K562 (cell line): ENCODE data around the gene VPS11. TPM values are rescaled to one million over a fixed set of nuclear protein-coding genes. Genes with fewer than 3 reads are reported as not detected.
A peak's percentile ranks its signal among the peaks of the same experiment; 100 is the strongest.

Experiments
- BCL6 ChIP-seq: fragments of 250-450 bp; sonication (Bioruptor Pico); IDR thresholded peaks from 2 replicates; pipeline ENCODE4 v1.4.0; 2020
- CHAMP1 ChIP-seq: fragments of 450-650 bp; IDR thresholded peaks from 2 replicates; pipeline ENCODE4 v1.6.1; 2016; ENCODE audit warnings: mild to moderate bottlenecking
- E2F1 ChIP-seq: sonication (generic); formaldehyde crosslinking; IDR thresholded peaks from 2 replicates; pipeline ENCODE4 v1.8.1; 2023; ENCODE audit warnings: mild to moderate bottlenecking, missing genetic modification reagents, moderate library complexity
- E4F1 ChIP-seq: fragments of 250-450 bp; sonication (Bioruptor Pico); IDR thresholded peaks from 2 replicates; pipeline ENCODE4 v1.5.0; 2021; ENCODE audit warnings: mild to moderate bottlenecking, borderline replicate concordance
- ETV6 ChIP-seq, 3 experiments: fragments of 150-350 bp in 1 of 3; sonication (generic) in 1 of 3; formaldehyde crosslinking in 1 of 3; IDR thresholded peaks; 2 replicates each; pipeline versions ENCODE4 v1.6.1 to v1.8.0; 2014 to 2022; ENCODE audit warnings: borderline replicate concordance in 2 of 3, low read depth in 2 of 3, antibody characterized with exemption in 1 of 3, low read length in 1 of 3, mild to moderate bottlenecking in 1 of 3, missing genetic modification reagents in 1 of 3
- HEY1 ChIP-seq: fragments of 250-450 bp; sonication (Bioruptor Pico); IDR thresholded peaks from 2 replicates; pipeline ENCODE4 v1.5.0; 2020; ENCODE audit warnings: mild to moderate bottlenecking, moderate library complexity, borderline replicate concordance
- KDM5B ChIP-seq: fragments of 200-600 bp; sonication (generic); IDR thresholded peaks from 2 replicates; pipeline ENCODE4 v1.6.1; 2012; ENCODE audit warnings: low read depth, mild to moderate bottlenecking, moderate library complexity, low read length, control low read depth, inconsistent platforms; ENCODE audit not compliant: insufficient replicate concordance
- MAZ ChIP-seq, 2 experiments: fragments of 450-650 bp in 1 of 2; sonication (generic) in 1 of 2; formaldehyde crosslinking; IDR thresholded peaks in 1 of 2; conservative IDR thresholded peaks in 1 of 2; 2 replicates each; pipeline versions ENCODE4 v1.4.0 to v1.5.0; 2020; ENCODE audit warnings: mild to moderate bottlenecking in 1 of 2, missing genetic modification reagents in 1 of 2
- NFYB ChIP-seq: IDR thresholded peaks from 2 replicates; pipeline ENCODE4 v1.6.1; 2011; ENCODE audit warnings: mild to moderate bottlenecking, moderate library complexity; ENCODE audit not compliant: insufficient read length; ENCODE audit errors: extremely low read depth
- PHTF2 ChIP-seq: fragments of 250-450 bp; sonication (Bioruptor Pico); IDR thresholded peaks from 2 replicates; pipeline ENCODE4 v1.5.0; 2021; ENCODE audit warnings: mild to moderate bottlenecking
- RREB1 ChIP-seq: fragments of 250-450 bp; sonication (Bioruptor Pico); IDR thresholded peaks from 2 replicates; pipeline ENCODE4 v1.4.0; 2020
- SOX6 ChIP-seq: fragments of 450-650 bp; IDR thresholded peaks from 2 replicates; pipeline ENCODE4 v1.6.1; 2014; ENCODE audit warnings: mild to moderate bottlenecking
- ZNF217 ChIP-seq: sonication (generic); formaldehyde crosslinking; IDR thresholded peaks from 2 replicates; pipeline ENCODE4 v1.8.0; 2022; ENCODE audit warnings: mild to moderate bottlenecking, missing genetic modification reagents
- polyA plus RNA-seq, 8 experiments: library from polyadenylated mRNA; depleted of rRNA in 4 of 8; stranded (reverse) in 5 of 8; unstranded in 3 of 8; fragments of >200 nt; fragmentation: Nextera tagmentation in 2 of 8; fragmentation: Illumina TruSeq in 1 of 8; extraction: Ambion mirVana in 2 of 8; extraction: Trizol in 1 of 8; gene quantifications; 2 replicates each; pipeline versions ENCODE4 v1.2.1 to v1.2.3, GENCODE V29; 2011 to 2014; ENCODE audit warnings: inconsistent platforms in 1 of 8, missing spikeins in 1 of 8
- total RNA-seq, 7 experiments: library from RNA; depleted of rRNA in 6 of 7; stranded (reverse); fragments of >200 nt in 6 of 7; fragmentation: Illumina TruSeq in 2 of 7; extraction: Trizol in 2 of 7; gene quantifications; 2 replicates each; pipeline versions ENCODE4 v1.2.1 to v1.2.3, GENCODE V29; 2011 to 2021; ENCODE audit warnings: low replicate concordance in 1 of 7

The VPS11 gene
- total and polyA plus RNA-seq, 9 of the 15 experiments (the other 6 are each of a cell fraction or from before 2014, with no cell fraction given) = 14.1 to 35.5 (median 27.5) TPM

GRCh38 chr11:119121008-119121810 lies 53.6 kb downstream of the VPS11 start, which contains the start of gene HINFP (continued):
- TF ChIP-seq MAZ (CRISPR knock-in tag; conservative IDR thresholded peaks at IDR 0.05 in 1 of 2, IDR thresholded peaks at IDR 0.05 in 1 of 2) (peak; percentile 74 to 81; a peak in 3 of 4 replicates), KDM5B (peak; percentile 85), SOX6 (no peak), E4F1 (no peak), BCL6 (CRISPR knock-in tag) (no peak), NFYB (peak; percentile 78), ETV6 (IDR thresholded peaks at IDR 0.05; ENCODE audit: borderline replicate concordance in 1 of 2, low read depth in 2 of 2, low read length in 1 of 2) (no peak), ETV6 (CRISPR knock-in tag; IDR thresholded peaks at IDR 0.05; ENCODE audit: borderline replicate concordance) (peak; percentile 68; the same call in 1 of the 2 replicates), E2F1 (CRISPR knock-in tag) (peak; percentile 45; the same call in 1 of the 2 replicates), HEY1 (CRISPR knock-in tag) (0 out of 2 replicates have a peak, but pooled peaks have one; percentile 59), RREB1 (no peak), ZNF217 (CRISPR knock-in tag) (peak; percentile 26; the same call in 1 of the 2 replicates), PHTF2 (CRISPR knock-in tag) (no peak), CHAMP1 (no peak)
